ENCODE data around the gene PIK3CB. TPM values are rescaled to one million over a fixed set of nuclear protein-coding genes. Genes with fewer than 3 reads are reported as not detected.
A peak's percentile ranks its signal among the peaks of the same experiment; 100 is the strongest.

PIK3CB gene
- total and polyA plus RNA-seq, 4 donors, result 4.7 to 15.9 (median 11.1) TPM

- no peaks in the 10 kb centered on the region for H3K9me3 ChIP-seq (ENCODE audit: control insufficient read depth in 4 of 4, low read length in 3 of 4)
- no peak for DNase-seq (ENCODE audit: low spot score)
- 96% methylated on average over 1 of the region's 1 CpG for WGBS
- H3K9ac ChIP-seq (ENCODE audit: low read depth in 1 of 2, low read length in 2 of 2), result no peak overlapping the region
- no peak overlapping the region for H3K27ac ChIP-seq (ENCODE audit: low read depth in 1 of 2, low read length in 2 of 2)
- H3K4me3 ChIP-seq (ENCODE audit: low read depth in 1 of 3, low read length in 3 of 3), result no peak overlapping the region
- peaks cover 2 to 17% (median 8%) of the 10 kb centered on the region in 4 donors for H3K4me1 ChIP-seq (ENCODE audit: control insufficient read depth in 4 of 4, insufficient read depth in 4 of 4, low read length in 3 of 4)
- peaks cover 0 to 4% (median 1%) of the 10 kb centered on the region in 4 donors for H3K36me3 ChIP-seq (ENCODE audit: control insufficient read depth in 4 of 4, insufficient read depth in 3 of 4, low read depth in 1 of 4, low read length in 3 of 4)
- no peaks in the 10 kb centered on the region for H3K27me3 ChIP-seq (ENCODE audit: control insufficient read depth in 4 of 4, insufficient read depth in 4 of 4, low read length in 3 of 4)
- TF ChIP-seq FOXA1 (IDR thresholded peaks at IDR 0.05) (no peak), REST (IDR thresholded peaks at IDR 0.05) (no peak), JUND (IDR thresholded peaks at IDR 0.05) (no peak)
These were observed 147.5 kb downstream of the PIK3CB start for GRCh38 chr3:138687236-138687635.

GRCh38 chr3:138686771-138687221, 147.9 kb downstream of the PIK3CB start:
- Histone ChIP-seq H3K27me3 (ENCODE audit: control insufficient read depth in 4 of 4, insufficient read depth in 4 of 4, low read length in 3 of 4) (no peaks in the 10 kb centered on the region), H3K36me3 (ENCODE audit: control insufficient read depth in 4 of 4, insufficient read depth in 3 of 4, low read depth in 1 of 4, low read length in 3 of 4) (peaks cover 0 to 4% (median 1%) of the 10 kb centered on the region in 4 donors), H3K9ac (ENCODE audit: low read depth in 1 of 2, low read length in 2 of 2) (no peak overlapping the region), H3K27ac (ENCODE audit: low read depth in 1 of 2, low read length in 2 of 2) (no peak overlapping the region), H3K4me1 (ENCODE audit: control insufficient read depth in 4 of 4, insufficient read depth in 4 of 4, low read length in 3 of 4) (peaks cover 2 to 17% (median 8%) of the 10 kb centered on the region in 4 donors), H3K9me3 (ENCODE audit: control insufficient read depth in 4 of 4, low read length in 3 of 4) (no peaks in the 10 kb centered on the region), H3K4me3 (ENCODE audit: low read depth in 1 of 3, low read length in 3 of 3) (no peak overlapping the region)
- TF ChIP-seq TAF1 (conservative IDR thresholded peaks at IDR 0.05) (no peak), RAD21 (IDR thresholded peaks at IDR 0.05) (peak in 1 of 2 donors; percentile 15)
- DNase-seq (ENCODE audit: low spot score), result no peak

DNA sequence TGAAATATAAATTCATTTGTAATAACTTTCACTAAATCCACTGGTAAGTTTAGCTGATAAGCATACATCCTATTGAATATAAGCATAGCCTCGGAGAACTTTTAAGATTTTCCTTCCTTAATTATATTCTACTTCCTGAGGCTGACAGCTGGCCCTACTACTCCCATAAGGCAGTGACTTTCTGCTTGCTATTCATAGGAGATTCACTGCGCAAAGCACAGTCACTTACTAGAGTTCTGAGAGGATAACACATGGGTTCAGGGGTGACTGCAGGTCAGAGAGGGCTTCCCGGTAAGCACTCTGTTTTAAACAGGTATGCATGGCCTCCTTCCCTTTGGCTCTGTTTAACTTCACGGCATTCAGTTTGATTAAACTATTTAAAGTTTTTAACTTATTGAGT, 150.3 kb downstream of the PIK3CB start:
- no peaks in the 10 kb centered on the region for H3K9me3 ChIP-seq (ENCODE audit: control insufficient read depth in 4 of 4, low read length in 3 of 4)
- no peak overlapping the region for H3K27ac ChIP-seq (ENCODE audit: low read depth in 1 of 2, low read length in 2 of 2)
- peaks cover 0 to 6% (median 0%) of the 10 kb centered on the region in 4 donors for H3K36me3 ChIP-seq (ENCODE audit: control insufficient read depth in 4 of 4, insufficient read depth in 3 of 4, low read depth in 1 of 4, low read length in 3 of 4)
- H3K27me3 ChIP-seq (ENCODE audit: control insufficient read depth in 4 of 4, insufficient read depth in 4 of 4, low read length in 3 of 4), result no peaks in the 10 kb centered on the region
- no peak overlapping the region for H3K4me3 ChIP-seq (ENCODE audit: low read depth in 1 of 3, low read length in 3 of 3)
- H3K4me1 ChIP-seq (ENCODE audit: control insufficient read depth in 4 of 4, insufficient read depth in 4 of 4, low read length in 3 of 4), result peaks cover 2 to 17% (median 8%) of the 10 kb centered on the region in 4 donors
- no peak for DNase-seq (ENCODE audit: low spot score)
- WGBS, result 86% methylated on average over 4 of the region's 4 CpGs
- no peak overlapping the region for H3K9ac ChIP-seq (ENCODE audit: low read depth in 1 of 2, low read length in 2 of 2)
- TF ChIP-seq HNF4A (conservative IDR thresholded peaks at IDR 0.05) (no peak), SP1 (IDR thresholded peaks at IDR 0.05) (no peak), YY1 (IDR thresholded peaks at IDR 0.05) (no peak), TAF1 (conservative IDR thresholded peaks at IDR 0.05) (no peak), FOXA1 (IDR thresholded peaks at IDR 0.05) (no peak), JUND (IDR thresholded peaks at IDR 0.05) (no peak), RAD21 (IDR thresholded peaks at IDR 0.05) (no peak)
- TF ChIP-seq, protein P1, sequence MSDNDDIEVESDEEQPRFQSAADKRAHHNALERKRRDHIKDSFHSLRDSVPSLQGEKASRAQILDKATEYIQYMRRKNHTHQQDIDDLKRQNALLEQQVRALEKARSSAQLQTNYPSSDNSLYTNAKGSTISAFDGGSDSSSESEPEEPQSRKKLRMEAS (IDR thresholded peaks at IDR 0.05), result no peak
- TF ChIP-seq, protein P2, sequence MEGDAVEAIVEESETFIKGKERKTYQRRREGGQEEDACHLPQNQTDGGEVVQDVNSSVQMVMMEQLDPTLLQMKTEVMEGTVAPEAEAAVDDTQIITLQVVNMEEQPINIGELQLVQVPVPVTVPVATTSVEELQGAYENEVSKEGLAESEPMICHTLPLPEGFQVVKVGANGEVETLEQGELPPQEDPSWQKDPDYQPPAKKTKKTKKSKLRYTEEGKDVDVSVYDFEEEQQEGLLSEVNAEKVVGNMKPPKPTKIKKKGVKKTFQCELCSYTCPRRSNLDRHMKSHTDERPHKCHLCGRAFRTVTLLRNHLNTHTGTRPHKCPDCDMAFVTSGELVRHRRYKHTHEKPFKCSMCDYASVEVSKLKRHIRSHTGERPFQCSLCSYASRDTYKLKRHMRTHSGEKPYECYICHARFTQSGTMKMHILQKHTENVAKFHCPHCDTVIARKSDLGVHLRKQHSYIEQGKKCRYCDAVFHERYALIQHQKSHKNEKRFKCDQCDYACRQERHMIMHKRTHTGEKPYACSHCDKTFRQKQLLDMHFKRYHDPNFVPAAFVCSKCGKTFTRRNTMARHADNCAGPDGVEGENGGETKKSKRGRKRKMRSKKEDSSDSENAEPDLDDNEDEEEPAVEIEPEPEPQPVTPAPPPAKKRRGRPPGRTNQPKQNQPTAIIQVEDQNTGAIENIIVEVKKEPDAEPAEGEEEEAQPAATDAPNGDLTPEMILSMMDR (IDR thresholded peaks at IDR 0.05; ENCODE audit: low read depth, low read length, missing input control), result no peak

Measured in liver (tissue), 9 donors.